ENCODE results near the gene BORCS8. TPM values are rescaled to one million over a fixed set of nuclear protein-coding genes. Genes with fewer than 3 reads are reported as not detected.
A peak's percentile ranks its signal among the peaks of the same experiment; 100 is the strongest.

BORCS8 gene
- total RNA-seq, result 10 to 100 TPM; 27.8 to 27.9 TPM

DNA sequence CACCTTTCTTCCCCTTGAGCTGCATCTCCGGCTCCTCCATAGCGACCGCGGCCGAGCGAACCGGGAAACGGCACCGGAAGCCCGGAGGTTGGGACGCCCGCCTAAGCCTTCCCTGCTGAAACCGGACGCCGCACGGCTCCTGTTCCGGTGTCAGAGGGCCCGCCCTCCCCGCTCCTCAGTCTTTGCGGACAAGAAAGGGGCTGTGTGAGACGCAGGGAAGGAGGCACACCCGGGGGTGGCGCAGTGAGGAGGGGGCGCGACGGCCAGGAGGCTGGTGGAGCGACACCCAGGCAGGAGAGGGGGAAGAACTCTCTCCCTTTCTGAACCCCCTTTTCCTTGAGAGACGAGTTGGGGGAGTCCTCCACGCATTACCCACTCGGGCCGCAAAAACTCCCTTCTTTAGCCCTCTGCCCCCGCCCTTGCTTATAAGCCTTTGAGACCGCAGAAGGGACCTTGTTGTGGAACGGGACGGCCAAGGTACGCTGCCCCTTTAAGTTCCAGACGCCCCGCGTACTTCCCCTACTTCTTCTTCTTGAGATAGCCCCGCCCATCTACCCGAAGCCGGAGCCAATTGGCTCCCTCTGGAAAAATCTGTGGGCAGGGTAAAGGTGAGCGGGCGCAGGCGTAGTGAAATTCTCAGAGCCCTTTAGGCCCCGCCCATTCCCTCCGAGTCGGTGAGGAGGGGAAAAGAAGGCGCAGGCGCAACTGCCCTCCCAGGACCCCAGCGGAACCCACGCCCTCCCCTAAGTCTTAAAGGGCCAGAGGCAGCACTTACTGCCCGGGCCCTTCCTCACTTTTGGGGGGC lies at the start of gene BORCS8, which contains the start of gene RFXANK:
Gene BORCS8, minus strand, starts transcription at position 75 of the 805 bp plus-strand sequence. Its CDS starts 35 bp downstream, at position 40.
Gene RFXANK, plus strand, starts transcription at position 181 of the 805 bp plus-strand sequence. CDS start 1,689 bp downstream, outside the sequence.
- Histone ChIP-seq H3K27ac (peak within 1 kb of the TSS; percentile 100), H3K36me3 (no peaks in the 10 kb centered on the region), H3K27me3 (no peaks in the 10 kb centered on the region), H3K9me3 (no peaks in the 10 kb centered on the region), H3K9ac (ENCODE audit: low read depth in 2 of 2, low read length in 2 of 2) (peak within 1 kb of the TSS; percentile 97), H3K4me1 (peaks cover 18% of the 10 kb centered on the region), H3K4me3 (peak within 1 kb of the TSS; percentile 97)
- peak; percentile 99 for DNase-seq
- TF ChIP-seq, protein P1, sequence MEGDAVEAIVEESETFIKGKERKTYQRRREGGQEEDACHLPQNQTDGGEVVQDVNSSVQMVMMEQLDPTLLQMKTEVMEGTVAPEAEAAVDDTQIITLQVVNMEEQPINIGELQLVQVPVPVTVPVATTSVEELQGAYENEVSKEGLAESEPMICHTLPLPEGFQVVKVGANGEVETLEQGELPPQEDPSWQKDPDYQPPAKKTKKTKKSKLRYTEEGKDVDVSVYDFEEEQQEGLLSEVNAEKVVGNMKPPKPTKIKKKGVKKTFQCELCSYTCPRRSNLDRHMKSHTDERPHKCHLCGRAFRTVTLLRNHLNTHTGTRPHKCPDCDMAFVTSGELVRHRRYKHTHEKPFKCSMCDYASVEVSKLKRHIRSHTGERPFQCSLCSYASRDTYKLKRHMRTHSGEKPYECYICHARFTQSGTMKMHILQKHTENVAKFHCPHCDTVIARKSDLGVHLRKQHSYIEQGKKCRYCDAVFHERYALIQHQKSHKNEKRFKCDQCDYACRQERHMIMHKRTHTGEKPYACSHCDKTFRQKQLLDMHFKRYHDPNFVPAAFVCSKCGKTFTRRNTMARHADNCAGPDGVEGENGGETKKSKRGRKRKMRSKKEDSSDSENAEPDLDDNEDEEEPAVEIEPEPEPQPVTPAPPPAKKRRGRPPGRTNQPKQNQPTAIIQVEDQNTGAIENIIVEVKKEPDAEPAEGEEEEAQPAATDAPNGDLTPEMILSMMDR (IDR thresholded peaks at IDR 0.05), result no peak
- intact Hi-C loops (cut with DNase I), result no loop called here

DNA sequence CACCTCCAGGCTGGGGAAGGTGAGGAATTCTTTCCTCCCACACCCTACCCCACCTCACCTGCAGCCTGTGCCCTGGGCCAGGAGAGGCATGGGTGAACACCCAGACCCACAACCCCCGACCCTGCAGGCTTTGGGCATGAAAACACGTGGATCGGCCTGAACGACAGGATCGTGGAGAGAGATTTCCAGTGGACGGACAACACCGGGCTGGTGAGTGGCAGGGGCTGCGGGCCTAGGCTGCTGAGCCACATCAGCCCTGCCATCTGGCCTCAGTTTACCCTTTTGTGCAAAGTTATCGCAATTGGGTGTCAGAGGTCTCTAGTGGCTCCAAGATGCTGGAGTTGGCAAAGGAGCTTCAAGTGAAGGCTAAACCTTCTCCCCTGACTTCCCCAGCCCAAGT lies 48.5 kb upstream of the BORCS8 start:
- no peaks in the 10 kb centered on the region for H3K36me3 ChIP-seq
- no peaks in the 10 kb centered on the region for H3K4me1 ChIP-seq
- no peaks in the 10 kb centered on the region for H3K27me3 ChIP-seq
- H3K9ac ChIP-seq (ENCODE audit: low read depth in 2 of 2, low read length in 2 of 2), result no peak overlapping the region
- no peaks in the 10 kb centered on the region for H3K9me3 ChIP-seq
- no peak overlapping the region for H3K27ac ChIP-seq
- H3K4me3 ChIP-seq, result no peak overlapping the region
- no peak for DNase-seq
- TF ChIP-seq, protein P1 (IDR thresholded peaks at IDR 0.05), result no peak
- intact Hi-C loops (cut with DNase I), result no loop called here

DNA sequence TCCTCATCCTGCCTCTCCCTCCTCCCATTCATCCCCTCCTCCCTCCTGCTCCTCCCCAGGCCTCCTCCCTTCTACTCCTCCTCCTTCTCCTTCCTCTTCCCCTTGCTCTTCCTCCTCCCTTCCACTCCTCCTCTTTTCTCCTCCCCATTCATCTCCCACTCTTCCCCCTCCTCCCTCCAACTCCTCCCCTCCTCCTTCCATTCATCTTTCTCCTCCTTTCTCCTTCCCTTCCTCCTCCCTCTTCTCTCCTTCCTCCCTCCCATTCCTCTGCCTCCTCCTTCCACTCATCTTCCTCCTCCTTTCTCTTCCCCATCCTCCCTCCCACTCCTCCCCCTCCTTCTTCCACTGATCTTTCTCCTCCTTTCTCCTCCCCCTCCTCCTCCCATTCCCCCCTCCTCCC lies 47.7 kb upstream of the BORCS8 start:
- intact Hi-C loops (cut with DNase I), result no loop called here
- H3K4me1 ChIP-seq, result no peaks in the 10 kb centered on the region
- no peak for DNase-seq
- H3K36me3 ChIP-seq, result no peaks in the 10 kb centered on the region
- H3K27ac ChIP-seq, result no peak overlapping the region
- H3K9ac ChIP-seq (ENCODE audit: low read depth in 2 of 2, low read length in 2 of 2), result no peak overlapping the region
- TF ChIP-seq, protein P1 (IDR thresholded peaks at IDR 0.05), result no peak
- no peaks in the 10 kb centered on the region for H3K9me3 ChIP-seq
- H3K27me3 ChIP-seq, result no peaks in the 10 kb centered on the region
- no peak overlapping the region for H3K4me3 ChIP-seq

DNA sequence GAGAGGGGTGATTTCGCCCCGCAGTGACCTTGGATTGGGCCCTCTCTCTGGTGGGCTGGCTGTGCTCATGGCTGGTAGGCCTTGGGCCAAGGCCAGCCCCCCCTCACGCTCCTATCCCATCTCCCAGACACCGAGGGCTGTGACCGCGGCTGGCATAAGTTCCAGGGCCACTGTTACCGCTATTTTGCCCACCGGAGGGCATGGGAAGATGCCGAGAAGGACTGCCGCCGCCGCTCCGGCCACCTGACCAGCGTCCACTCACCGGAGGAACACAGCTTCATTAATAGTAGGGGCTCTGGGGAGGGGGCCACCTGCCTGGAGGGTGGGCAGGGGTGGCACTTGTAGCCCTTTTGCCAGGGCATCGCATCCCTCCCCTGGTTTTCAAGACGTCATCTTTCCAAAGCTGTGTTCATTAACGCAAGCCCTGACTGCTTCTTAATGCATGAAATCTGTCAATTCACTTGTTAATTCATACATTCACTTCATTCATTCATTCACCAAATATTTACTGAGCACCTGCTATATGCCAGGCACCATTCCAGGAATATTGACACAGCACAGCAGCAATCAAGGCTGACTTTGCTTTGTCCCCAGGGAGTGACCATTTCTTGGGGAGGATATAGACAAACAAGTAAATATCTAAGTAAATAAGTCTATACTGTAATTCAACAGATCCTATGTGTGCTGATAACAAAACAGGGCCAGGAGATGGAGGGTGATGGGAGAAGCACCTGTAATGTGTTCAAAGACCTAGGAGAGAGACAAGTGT lies 46.4 kb upstream of the BORCS8 start:
- Histone ChIP-seq H3K4me3 (no peak overlapping the region), H3K36me3 (no peaks in the 10 kb centered on the region), H3K9ac (ENCODE audit: low read depth in 2 of 2, low read length in 2 of 2) (no peak overlapping the region), H3K9me3 (no peaks in the 10 kb centered on the region), H3K4me1 (no peaks in the 10 kb centered on the region), H3K27ac (no peak overlapping the region), H3K27me3 (no peaks in the 10 kb centered on the region)
- DNase-seq, result no peak
- TF ChIP-seq, protein P1 (IDR thresholded peaks at IDR 0.05), result no peak
- intact Hi-C loops (cut with DNase I), result no loop called here

DNA sequence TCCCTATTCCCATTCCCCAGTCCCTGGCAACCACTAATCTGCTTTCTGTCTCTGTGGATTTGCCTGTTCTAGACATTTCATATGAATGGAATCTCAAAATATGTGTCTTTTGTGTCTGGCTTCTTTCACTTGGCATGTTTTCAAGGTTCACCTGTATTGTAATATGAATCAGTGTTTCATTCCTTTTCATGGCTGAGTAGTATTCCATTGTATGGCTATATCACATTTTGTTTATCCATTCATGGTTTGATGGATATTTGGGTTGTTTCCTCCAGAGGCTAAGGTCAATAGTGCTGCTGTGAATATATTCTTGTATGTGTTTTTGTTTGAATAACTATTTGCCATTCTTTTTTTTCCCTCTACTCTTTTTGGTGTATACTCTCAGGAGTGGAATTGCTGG lies 44.2 kb upstream of the BORCS8 start:
- Histone ChIP-seq H3K9ac (ENCODE audit: low read depth in 2 of 2, low read length in 2 of 2) (no peak overlapping the region), H3K27me3 (no peaks in the 10 kb centered on the region), H3K4me1 (no peaks in the 10 kb centered on the region), H3K4me3 (no peak overlapping the region), H3K27ac (no peak overlapping the region), H3K36me3 (no peaks in the 10 kb centered on the region), H3K9me3 (no peaks in the 10 kb centered on the region)
- DNase-seq, result no peak
- TF ChIP-seq, protein P1 (IDR thresholded peaks at IDR 0.05), result no peak
- intact Hi-C loops (cut with DNase I), result no loop called here
